Psoas muscle (tissue), 8 donors: ENCODE measurements around the gene SMG9. TPM values are rescaled to one million over a fixed set of nuclear protein-coding genes. Genes with fewer than 3 reads are reported as not detected.
"Not testable (repeated sequence)": the region's sequence is repeated elsewhere in the genome, so short reads cannot be mapped to it uniquely, and the experiment has no call there.

Experiments
- ATAC-seq, 4 donors: fragments of 200-7000 bp; cut with Tn5 transposase; one replicate each; pipeline ENCODE4 v1.9.1; 2020; ENCODE audit warnings: moderate library complexity in 3 of 4, mild to moderate bottlenecking in 2 of 4
- DNase-seq, 2 donors: peaks; one replicate each; pipeline ENCODE4 v3.0.0-alpha.2; 2020
- H3K27ac ChIP-seq: fragments of 200-600 bp; one replicate; pipeline ENCODE4 v1.8.0; 2022
- H3K27me3 ChIP-seq, 3 donors: fragments of 200-600 bp in 1 of 3; one replicate each; pipeline versions ENCODE4 v1.6.1 to v1.8.0; 2013 to 2022; ENCODE audit warnings: low read length in 2 of 3, mild to moderate bottlenecking in 2 of 3, moderate library complexity in 1 of 3; ENCODE audit not compliant: insufficient read depth in 3 of 3
- H3K36me3 ChIP-seq, 2 donors: fragments of 200-600 bp in 1 of 2; one replicate each; pipeline versions ENCODE4 v1.6.1 to v1.8.0; 2013 to 2022; ENCODE audit warnings: low read depth in 1 of 2, mild to moderate bottlenecking in 1 of 2, moderate library complexity in 1 of 2; ENCODE audit not compliant: insufficient read depth in 1 of 2
- H3K4me1 ChIP-seq: fragments of 200-600 bp; one replicate; pipeline ENCODE4 v1.8.0; 2022
- H3K4me3 ChIP-seq: fragments of 200-600 bp; one replicate; pipeline ENCODE4 v1.8.0; 2022; ENCODE audit warnings: mild to moderate bottlenecking
- H3K9me3 ChIP-seq: fragments of 200-600 bp; one replicate; pipeline ENCODE4 v1.8.0; 2022
- CTCF ChIP-seq: fragments of 200-600 bp; IDR thresholded peaks from one replicate; pipeline ENCODE4 v1.8.0; 2022; ENCODE audit warnings: antibody characterized with exemption
- WGBS, 3 donors: extraction: QIAGEN DNeasy Blood & Tissue Kit; methylation state at CpG; one replicate each; pipeline versions ENCODE4 v1.1.6 to v1.1.7; 2013; 5-methylcytosine and 5-hydroxymethylcytosine counted together
- intact Hi-C, 2 donors: fragments of 100-400 bp; cut with DNase I; formaldehyde crosslinking; loops; one replicate each; pipeline versions ENCODE4 v1.11.0 to v1.14.2; 2022
- polyA plus RNA-seq, 3 donors: library from polyadenylated mRNA; stranded (reverse); fragments of 200-250 nt; gene quantifications; one replicate each; pipeline ENCODE4 v1.2.3, GENCODE V29; 2013
- total RNA-seq, 4 donors: library from RNA; stranded (reverse); fragmentation: NEBNext Ultra II Directional in 2 of 4; extraction: Animal tissue kit (Norgen Biotek cat#: 25700) in 2 of 4; gene quantifications; one replicate each; pipeline versions ENCODE4 v1.2.1 to v1.2.4, GENCODE V29; 2021 to 2023
- donor health status: healthy with polysubstance abuse.
- donor health status: DM: no; HTN: no; CAD: no; lungs with moderate emphysema.
- donor health status: Bipolar disorder and iron deficiency.
- donor health status: healthy.
- donor health status: DM: yes; HTN: yes; CAD: no.
- donor health status: DM: no; HTN: no; CAD: no.
- donor health status: DM: no; HTN: no; CAD: no.
- donor health status: DM: yes; HTN: yes; CAD: no.

The SMG9 gene
- total and polyA plus RNA-seq, 7 donors: 10.1 to 29.1 (median 13.8) TPM

DNA sequence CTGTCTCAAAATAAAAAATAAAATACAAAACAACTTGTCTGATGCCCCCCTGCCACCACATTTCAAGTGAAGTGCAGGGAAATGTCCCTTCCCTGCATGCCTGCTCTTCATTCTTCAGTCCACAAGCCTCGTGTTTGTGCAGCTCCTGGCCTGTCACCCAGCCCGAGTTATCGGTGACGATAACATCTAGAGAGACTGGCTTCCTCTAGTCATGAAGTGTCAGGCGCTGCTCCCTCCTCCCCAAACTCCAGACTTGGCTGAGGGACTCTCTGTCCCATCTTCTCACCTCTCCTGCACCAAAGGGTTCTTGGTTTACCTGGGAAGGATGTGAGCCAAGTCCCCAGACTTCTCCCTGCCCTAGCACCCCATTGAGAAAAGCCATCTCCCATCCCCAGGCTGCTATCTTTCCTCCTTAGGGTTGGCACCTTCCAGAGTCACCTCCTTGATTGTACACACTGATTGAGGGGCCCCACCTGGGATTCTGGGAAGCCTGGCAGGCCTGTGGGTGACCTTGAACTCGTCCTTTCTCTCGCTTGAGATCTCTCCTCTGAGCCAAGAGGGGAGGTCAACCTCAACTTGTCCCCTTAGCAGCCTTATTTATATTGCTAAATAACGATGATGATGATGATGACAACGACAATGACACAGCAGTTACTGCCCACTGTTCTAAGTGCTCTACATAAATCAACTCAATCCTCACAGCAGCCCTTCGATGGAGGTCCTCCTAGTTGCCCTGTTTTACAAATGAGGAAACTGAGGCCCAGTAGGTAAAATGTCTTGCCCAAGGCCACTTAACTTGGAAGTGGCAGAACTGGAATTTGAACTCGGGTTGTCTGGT is 71.7 kb downstream of the SMG9 start:
- H3K9me3 ChIP-seq: no peaks in the 10 kb centered on the region
- no peak for TF ChIP-seq CTCF
- ATAC-seq (no peak), DNase-seq (no peak)
- no peak overlapping the region for H3K4me3 ChIP-seq
- no peak overlapping the region for H3K27ac ChIP-seq
- H3K36me3 ChIP-seq: no peaks in the 10 kb centered on the region
- H3K27me3 ChIP-seq: no peaks in the 10 kb centered on the region
- no peaks in the 10 kb centered on the region for H3K4me1 ChIP-seq
- intact Hi-C loops: no loop called here
- WGBS, 3 donors: 63 to 67% (median 65%) methylated on average over 11 of the region's 11 CpGs

DNA sequence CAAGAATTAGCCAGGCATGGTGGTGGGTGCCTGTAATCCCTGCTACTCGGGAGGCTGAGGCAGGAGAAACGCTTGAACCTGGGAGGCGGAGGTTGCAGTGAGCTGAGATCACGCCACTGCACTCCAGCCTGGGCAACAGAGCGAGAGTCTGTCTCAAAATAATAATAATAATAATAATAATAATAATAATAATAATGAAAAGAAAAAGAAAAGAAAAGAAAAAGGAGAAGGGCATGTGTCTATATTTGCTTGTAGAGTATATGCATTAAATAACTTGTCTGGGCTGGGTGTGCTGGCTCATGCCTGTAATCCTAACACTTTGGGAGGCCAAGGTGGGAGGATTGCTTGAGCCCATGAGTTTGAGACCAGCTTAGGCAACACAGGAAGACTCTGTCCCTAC is 72.5 kb downstream of the SMG9 start:
- intact Hi-C loops, H3K27ac ChIP-seq, H3K4me3 ChIP-seq, H3K9me3 ChIP-seq, H3K36me3 ChIP-seq, DNase-seq, ATAC-seq, H3K27me3 ChIP-seq, H3K4me1 ChIP-seq: not testable (repeated sequence)
- WGBS, 3 donors: 84 to 96% (median 90%) methylated on average over 5 of the region's 5 CpGs

DNA sequence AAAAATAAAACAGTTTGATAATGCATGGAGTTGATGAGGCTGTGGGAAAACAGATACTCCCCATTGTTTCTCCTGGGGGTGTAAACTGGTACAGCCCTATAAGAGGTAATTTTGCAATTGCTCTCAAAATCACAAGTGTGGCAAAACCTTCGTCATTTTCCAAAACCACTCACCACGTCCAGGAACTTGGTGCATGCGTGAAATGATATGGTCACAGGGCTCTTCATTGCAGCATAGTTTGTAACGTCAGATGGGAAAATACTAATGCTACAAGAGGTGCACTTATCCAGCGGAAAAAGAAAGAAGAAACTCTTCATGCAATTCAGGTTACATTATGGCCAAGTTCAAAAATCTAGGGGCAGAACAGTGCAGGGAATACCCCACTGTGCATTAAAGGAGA is 72.9 kb downstream of the SMG9 start:
- WGBS, 3 donors: 36 to 57% (median 43%) methylated on average over 5 of the region's 5 CpGs
- DNase-seq (no peak), ATAC-seq (no peak)
- H3K27me3 ChIP-seq: peaks cover 0 to 2% (median 0%) of the 10 kb centered on the region in 3 donors
- no peak overlapping the region for H3K4me3 ChIP-seq
- intact Hi-C loops: no loop called here
- H3K36me3 ChIP-seq: no peaks in the 10 kb centered on the region
- no peaks in the 10 kb centered on the region for H3K9me3 ChIP-seq
- TF ChIP-seq CTCF: no peak
- no peaks in the 10 kb centered on the region for H3K4me1 ChIP-seq
- no peak overlapping the region for H3K27ac ChIP-seq

DNA sequence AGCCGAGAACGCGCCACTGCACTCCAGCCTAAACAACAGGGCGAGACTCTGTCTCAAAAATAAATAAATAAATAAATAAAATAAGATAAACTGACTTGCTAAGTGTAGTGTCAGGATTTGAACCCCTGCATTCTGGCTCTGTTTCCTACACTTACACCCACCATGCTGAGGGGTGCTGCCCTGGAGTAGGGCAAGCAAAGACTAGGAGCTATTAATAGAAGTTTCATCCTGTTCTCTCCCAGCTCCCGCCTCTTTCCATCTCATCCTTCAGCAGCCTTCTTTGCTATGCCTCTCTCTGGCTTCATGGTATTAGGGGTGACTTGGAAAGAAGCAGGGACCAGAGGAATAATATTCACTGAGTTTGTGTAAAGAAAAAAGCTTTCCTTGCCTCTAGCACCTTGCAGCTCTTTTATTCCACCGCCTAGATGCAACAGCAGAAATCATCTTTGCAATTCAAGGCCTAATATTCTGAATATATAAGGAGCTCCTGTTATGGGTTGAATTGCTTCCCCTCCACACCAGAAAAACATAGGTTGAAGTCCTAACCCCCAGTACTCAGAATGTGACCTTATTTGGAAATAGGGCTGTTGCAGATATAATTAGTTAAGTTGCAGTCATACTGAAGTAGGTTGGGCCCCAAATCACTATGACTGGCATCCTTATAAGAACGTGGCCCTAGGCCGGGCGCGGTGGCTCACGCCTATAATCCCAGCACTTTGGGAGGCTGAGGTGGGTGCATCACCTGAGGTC is 76.1 kb downstream of the SMG9 start:
- Histone ChIP-seq H3K36me3 (no peaks in the 10 kb centered on the region), H3K4me1 (no peaks in the 10 kb centered on the region), H3K27me3 (peaks cover 0 to 15% (median 2%) of the 10 kb centered on the region in 3 donors), H3K9me3 (no peaks in the 10 kb centered on the region), H3K27ac (no peak overlapping the region), H3K4me3 (no peak overlapping the region)
- intact Hi-C loops: no loop called here
- no peak for TF ChIP-seq CTCF
- ATAC-seq (no peak), DNase-seq (no peak)
- 92 to 94% (median 92%) methylated on average over 11 of the region's 11 CpGs for WGBS, 3 donors

Other genes with a start within 250 kb of the SMG9 start
- 10 to 100 TPM; 13.0 to 20.9 (median 16.6) TPM for gene ETHE1, start 227.8 kb downstream of the SMG9 start, total RNA-seq
- gene ETHE1, start 227.8 kb downstream of the SMG9 start, polyA plus RNA-seq: 10 to 100 TPM; 18.5 to 22.8 (median 20.3) TPM
- gene ZNF575, start 221.8 kb downstream of the SMG9 start, total RNA-seq: 1 to 10 TPM in 3 of 4 donors, under 1 TPM in 1; 0.40 to 1.6 (median 1.2) TPM
- 1 to 10 TPM in 1 of 3 donors, under 1 TPM in 2; 0.23 to 1.1 (median 0.35) TPM for gene ZNF575, start 221.8 kb downstream of the SMG9 start, polyA plus RNA-seq
- 10 to 100 TPM; 12.7 to 22.1 (median 14.8) TPM for gene XRCC1, start 179.4 kb downstream of the SMG9 start, total RNA-seq
- gene XRCC1, start 179.4 kb downstream of the SMG9 start, polyA plus RNA-seq: 10 to 100 TPM; 13.5 to 21.6 (median 14.1) TPM
- 1 to 10 TPM in 1 of 4 donors, under 1 TPM in 2, not detected in 1; 0.66 to 1.1 (median 0.86) TPM for gene PINLYP, start 179.2 kb downstream of the SMG9 start, total RNA-seq
- gene PINLYP, start 179.2 kb downstream of the SMG9 start, polyA plus RNA-seq: 1 to 10 TPM in 1 of 3 donors, under 1 TPM in 2; 0.66 to 1.3 (median 0.90) TPM
- 10 to 100 TPM; 16.3 to 26.9 (median 22.4) TPM for gene IRGQ, start 158.8 kb downstream of the SMG9 start, total RNA-seq
- 10 to 100 TPM in 2 of 3 donors, 1 to 10 TPM in 1; 5.5 to 23.3 (median 11.9) TPM for gene IRGQ, start 158.8 kb downstream of the SMG9 start, polyA plus RNA-seq
- gene ZNF576, start 158.4 kb downstream of the SMG9 start, total RNA-seq: 10 to 100 TPM; 10.3 to 16.2 (median 15.9) TPM
- 10 to 100 TPM; 14.6 to 22.7 (median 22.4) TPM for gene ZNF576, start 158.4 kb downstream of the SMG9 start, polyA plus RNA-seq
- under 1 TPM in 3 of 4 donors, not detected in 1; 0.12 to 0.34 (median 0.19) TPM for gene SRRM5, start 142.9 kb downstream of the SMG9 start, total RNA-seq
- 1 to 10 TPM in 1 of 3 donors, under 1 TPM in 2; 0.10 to 1.1 (median 0.52) TPM for gene SRRM5, start 142.9 kb downstream of the SMG9 start, polyA plus RNA-seq
- 10 to 100 TPM; 17.2 to 39.0 (median 28.0) TPM for gene ZNF428, start 135.3 kb downstream of the SMG9 start, total RNA-seq
- gene ZNF428, start 135.3 kb downstream of the SMG9 start, polyA plus RNA-seq: 10 to 100 TPM; 12.4 to 33.5 (median 27.5) TPM
- gene CADM4, start 115.1 kb downstream of the SMG9 start, total RNA-seq: 10 to 100 TPM in 1 of 4 donors, 1 to 10 TPM in 3; 4.4 to 10.6 (median 5.0) TPM
- gene CADM4, start 115.1 kb downstream of the SMG9 start, polyA plus RNA-seq: 1 to 10 TPM; 1.8 to 4.7 (median 3.1) TPM
- 1 to 10 TPM; 1.8 to 6.1 (median 3.9) TPM for gene PLAUR, start 84.8 kb downstream of the SMG9 start, total RNA-seq
- gene PLAUR, start 84.8 kb downstream of the SMG9 start, polyA plus RNA-seq: 1 to 10 TPM; 1.0 to 9.7 (median 2.5) TPM
- not detected for gene IRGC, start 38.9 kb downstream of the SMG9 start, total RNA-seq
- not detected for gene IRGC, start 38.9 kb downstream of the SMG9 start, polyA plus RNA-seq
- gene KCNN4, start 26.0 kb upstream of the SMG9 start, total RNA-seq: under 1 TPM; 0.26 to 0.89 (median 0.40) TPM
- gene KCNN4, start 26.0 kb upstream of the SMG9 start, polyA plus RNA-seq: under 1 TPM; 0.09 to 0.43 (median 0.21) TPM
- gene LYPD5, start 47.5 kb upstream of the SMG9 start, total RNA-seq: under 1 TPM; 0.23 to 0.79 (median 0.58) TPM
- under 1 TPM; 0.22 to 0.27 (median 0.26) TPM for gene LYPD5, start 47.5 kb upstream of the SMG9 start, polyA plus RNA-seq
- 1 to 10 TPM; 3.1 to 8.7 (median 4.6) TPM for gene ZNF283, start 72.4 kb upstream of the SMG9 start, total RNA-seq
- 1 to 10 TPM in 2 of 3 donors, under 1 TPM in 1; 0.79 to 7.8 (median 1.0) TPM for gene ZNF283, start 72.4 kb upstream of the SMG9 start, polyA plus RNA-seq
- gene ZNF404, start 129.0 kb upstream of the SMG9 start, total RNA-seq: 1 to 10 TPM in 2 of 4 donors, under 1 TPM in 2; 0.67 to 2.2 (median 1.3) TPM
- gene ZNF404, start 129.0 kb upstream of the SMG9 start, polyA plus RNA-seq: 1 to 10 TPM in 1 of 3 donors, under 1 TPM in 2; 0.27 to 3.8 (median 0.76) TPM
- 1 to 10 TPM; 3.5 to 9.5 (median 4.9) TPM for gene ZNF45, start 180.3 kb upstream of the SMG9 start, total RNA-seq
- gene ZNF45, start 180.3 kb upstream of the SMG9 start, polyA plus RNA-seq: 1 to 10 TPM; 2.0 to 7.2 (median 2.3) TPM
- 1 to 10 TPM in 2 of 4 donors, under 1 TPM in 2; 0.54 to 2.5 (median 1.2) TPM for gene ZNF221, start 196.3 kb upstream of the SMG9 start, total RNA-seq
- under 1 TPM; 0.23 to 0.93 (median 0.75) TPM for gene ZNF221, start 196.3 kb upstream of the SMG9 start, polyA plus RNA-seq
- gene ZNF155, start 229.2 kb upstream of the SMG9 start, total RNA-seq: 1 to 10 TPM; 1.5 to 4.0 (median 2.5) TPM
- gene ZNF155, start 229.2 kb upstream of the SMG9 start, polyA plus RNA-seq: 1 to 10 TPM; 1.5 to 2.3 (median 1.6) TPM
- gene ZNF230, start 248.0 kb upstream of the SMG9 start, total RNA-seq: 1 to 10 TPM in 3 of 4 donors, under 1 TPM in 1; 0.25 to 1.8 (median 1.2) TPM
- gene ZNF230, start 248.0 kb upstream of the SMG9 start, polyA plus RNA-seq: 1 to 10 TPM in 1 of 3 donors, under 1 TPM in 2; 0.39 to 1.6 (median 0.55) TPM